Effector memory CD4-positive, alpha-beta T cell (primary cell): ENCODE results near the gene MBD3L1.

Experiments used
- DNase-seq, 3 donors: peaks; one replicate each; pipeline ENCODE4 v3.0.0-alpha.2; 2020
- H3K27ac ChIP-seq: 2 replicates; pipeline ENCODE4 v1.7.0; 2013; ENCODE audit warnings: mild to moderate bottlenecking, low read length, moderate library complexity; ENCODE audit not compliant: insufficient read depth, poor library complexity, severe bottlenecking
- H3K27me3 ChIP-seq: replicated peaks from 2 replicates; pipeline ENCODE4 v1.7.0; 2013; ENCODE audit warnings: mild to moderate bottlenecking, low read length; ENCODE audit not compliant: insufficient read depth, control insufficient read depth, poor library complexity, severe bottlenecking
- H3K36me3 ChIP-seq: 2 replicates; pipeline ENCODE4 v1.7.0; 2013; ENCODE audit warnings: mild to moderate bottlenecking, low read length, moderate library complexity; ENCODE audit not compliant: control insufficient read depth, insufficient read depth
- H3K4me1 ChIP-seq: 2 replicates; pipeline ENCODE4 v1.7.0; 2013; ENCODE audit warnings: low read length, mild to moderate bottlenecking; ENCODE audit not compliant: control insufficient read depth, insufficient read depth, poor library complexity, severe bottlenecking
- H3K4me3 ChIP-seq: 2 replicates; pipeline ENCODE4 v1.7.0; 2013; ENCODE audit warnings: low read length, low read depth, mild to moderate bottlenecking; ENCODE audit not compliant: insufficient read depth, poor library complexity, severe bottlenecking
- H3K9me3 ChIP-seq: 2 replicates; pipeline ENCODE4 v1.7.0; 2013; ENCODE audit warnings: mild to moderate bottlenecking, low read length, moderate library complexity; ENCODE audit not compliant: control insufficient read depth

MBD3L1 gene

DNA sequence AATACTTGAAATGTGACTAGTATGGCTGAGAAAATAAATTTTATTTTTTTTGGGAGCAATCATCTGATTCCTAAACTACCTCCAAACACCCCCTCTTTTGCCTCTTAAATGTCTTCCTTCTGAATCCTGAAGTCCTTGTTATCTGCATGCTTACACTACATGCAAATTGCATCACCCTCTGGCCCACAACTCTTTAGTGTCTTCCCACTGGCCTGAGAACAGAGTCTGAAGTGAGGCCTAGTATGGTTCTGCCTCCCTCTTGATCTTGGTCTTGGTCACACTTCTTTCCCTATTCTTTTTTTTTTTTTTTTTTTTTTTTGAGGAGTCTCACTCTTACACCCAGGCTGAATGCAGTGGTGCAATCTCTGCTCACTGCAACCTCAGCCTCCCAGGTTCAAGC is 4.9 kb upstream of the MBD3L1 start:
- no peak overlapping the region for H3K27ac ChIP-seq
- no peaks in the 10 kb centered on the region for H3K27me3 ChIP-seq
- no peaks in the 10 kb centered on the region for H3K4me1 ChIP-seq
- no peak overlapping the region for H3K4me3 ChIP-seq
- DNase-seq: no peak
- H3K9me3 ChIP-seq: no peaks in the 10 kb centered on the region
- peaks cover 29% of the 10 kb centered on the region for H3K36me3 ChIP-seq

- Histone ChIP-seq H3K36me3 (peaks cover 10% of the 10 kb centered on the region), H3K4me3 (peak overlapping the region; percentile 74), H3K27me3 (no peaks in the 10 kb centered on the region), H3K9me3 (no peaks in the 10 kb centered on the region), H3K27ac (peak overlapping the region; percentile 86), H3K4me1 (no peaks in the 10 kb centered on the region)
- DNase-seq: no peak
These were observed 804 bp upstream of the MBD3L1 start for GRCh38 chr19:8831373-8831772.

DNA sequence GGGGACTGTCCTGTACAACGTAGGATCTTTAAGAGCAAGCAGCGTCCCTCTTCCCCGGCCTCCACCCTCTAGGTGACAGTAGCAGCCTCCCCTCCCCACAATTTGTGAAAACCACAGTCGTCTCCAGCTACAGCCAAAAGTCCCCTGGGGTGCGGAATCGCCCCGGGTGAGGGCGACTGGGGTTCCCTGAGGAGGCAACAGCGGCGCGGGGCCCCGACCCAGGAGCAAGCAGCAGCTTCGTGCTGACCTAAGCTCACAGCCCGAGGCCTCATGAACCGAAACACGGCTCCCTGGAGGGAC is 395 bp upstream of the MBD3L1 start:
- no peaks in the 10 kb centered on the region for H3K9me3 ChIP-seq
- no peaks in the 10 kb centered on the region for H3K27me3 ChIP-seq
- peaks cover 10% of the 10 kb centered on the region for H3K36me3 ChIP-seq
- peak overlapping the region; percentile 86 for H3K27ac ChIP-seq
- no peaks in the 10 kb centered on the region for H3K4me1 ChIP-seq
- DNase-seq: no peak
- peak overlapping the region; percentile 74 for H3K4me3 ChIP-seq

GRCh38 chr19:8835446-8835845 is 3.3 kb downstream of the MBD3L1 start:
- no peak for DNase-seq
- Histone ChIP-seq H3K27ac (no peak overlapping the region), H3K27me3 (no peaks in the 10 kb centered on the region), H3K36me3 (no peaks in the 10 kb centered on the region), H3K4me3 (no peak overlapping the region), H3K9me3 (no peaks in the 10 kb centered on the region), H3K4me1 (no peaks in the 10 kb centered on the region)

GRCh38 chr19:8835877-8836276 is 3.7 kb downstream of the MBD3L1 start:
- Histone ChIP-seq H3K27ac (no peak overlapping the region), H3K4me3 (no peak overlapping the region), H3K4me1 (no peaks in the 10 kb centered on the region), H3K27me3 (no peaks in the 10 kb centered on the region), H3K36me3 (no peaks in the 10 kb centered on the region), H3K9me3 (no peaks in the 10 kb centered on the region)
- no peak for DNase-seq

DNA sequence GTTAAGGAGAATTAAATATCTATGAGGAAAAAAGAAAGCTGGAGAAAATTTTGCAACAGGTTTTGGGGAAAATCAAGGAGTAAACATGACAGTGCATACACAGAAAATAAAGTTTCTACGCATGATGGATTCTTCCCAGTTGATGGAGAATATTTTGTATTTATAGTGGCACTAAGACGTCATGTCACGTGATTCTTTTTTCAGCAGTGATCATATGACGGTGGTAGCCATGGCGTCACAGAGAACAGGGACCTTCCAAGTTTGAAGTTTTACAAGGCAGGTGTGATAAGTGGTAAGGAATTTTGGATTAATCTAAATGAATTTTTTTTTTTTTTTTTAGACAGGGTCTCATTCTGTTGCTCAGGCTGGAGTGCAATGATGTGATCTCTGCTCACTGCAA is 8.5 kb downstream of the MBD3L1 start:
- H3K27me3 ChIP-seq: no peaks in the 10 kb centered on the region
- H3K27ac ChIP-seq: no peak overlapping the region
- no peak for DNase-seq
- H3K4me1 ChIP-seq: no peaks in the 10 kb centered on the region
- no peaks in the 10 kb centered on the region for H3K36me3 ChIP-seq
- H3K4me3 ChIP-seq: no peak overlapping the region
- H3K9me3 ChIP-seq: no peaks in the 10 kb centered on the region

GRCh38 chr19:8846819-8847218 is 14.6 kb downstream of the MBD3L1 start:
- Histone ChIP-seq H3K27me3 (no peaks in the 10 kb centered on the region), H3K27ac (no peak overlapping the region)
- no peak for DNase-seq

DNA sequence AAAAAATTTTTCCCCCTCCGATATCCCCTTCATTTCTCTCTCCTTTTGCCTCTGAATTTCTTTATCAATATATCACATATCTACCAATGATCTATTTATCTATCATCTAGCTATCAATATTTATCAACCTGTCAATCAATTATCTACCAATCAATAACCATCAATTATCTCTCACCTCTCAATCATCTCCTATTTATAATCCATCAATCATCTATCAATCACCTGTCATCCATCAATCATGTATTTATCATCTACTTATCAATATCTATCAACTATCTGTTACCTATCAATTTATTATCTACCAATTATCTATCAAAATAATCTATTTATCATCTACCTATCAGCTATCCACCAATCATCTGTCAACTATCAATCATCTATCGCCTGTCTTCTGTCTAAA is 17.1 kb downstream of the MBD3L1 start:
- Histone ChIP-seq H3K4me3 (no peak overlapping the region), H3K27ac (no peak overlapping the region), H3K36me3 (no peaks in the 10 kb centered on the region), H3K27me3 (peaks cover 6% of the 10 kb centered on the region), H3K4me1 (no peaks in the 10 kb centered on the region), H3K9me3 (no peaks in the 10 kb centered on the region)
- no peak for DNase-seq

More at GRCh38 chr19:8846819-8847218, 14.6 kb downstream of the MBD3L1 start:
- Histone ChIP-seq H3K4me3 (no peak overlapping the region), H3K4me1 (no peaks in the 10 kb centered on the region), H3K9me3 (no peaks in the 10 kb centered on the region), H3K36me3 (no peaks in the 10 kb centered on the region)

DNA sequence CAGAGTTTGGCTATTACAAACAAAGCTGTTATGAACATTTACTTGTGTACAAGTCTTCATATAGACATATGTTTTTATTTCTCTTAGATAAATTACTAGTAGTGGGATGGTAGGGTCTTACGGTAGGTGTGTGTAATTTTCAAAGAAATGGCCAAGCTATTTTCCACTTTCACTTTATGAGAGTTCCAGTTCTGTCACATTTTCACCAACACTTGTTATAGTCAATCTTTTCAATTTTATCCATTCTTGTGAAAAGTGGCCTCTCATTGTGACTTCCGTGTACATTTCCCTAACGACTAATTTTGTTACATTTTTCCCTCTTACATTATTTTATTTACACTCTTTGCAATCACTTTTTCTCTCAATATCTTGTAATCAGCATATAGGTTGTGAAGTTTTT is 18.3 kb downstream of the MBD3L1 start:
- Histone ChIP-seq H3K27ac (no peak overlapping the region), H3K9me3 (no peaks in the 10 kb centered on the region), H3K36me3 (no peaks in the 10 kb centered on the region), H3K4me3 (no peak overlapping the region), H3K27me3 (peaks cover 6% of the 10 kb centered on the region), H3K4me1 (no peaks in the 10 kb centered on the region)
- DNase-seq: no peak

GRCh38 chr19:8858260-8858659 is 26.1 kb downstream of the MBD3L1 start:
- H3K4me3 ChIP-seq: no peak overlapping the region
- H3K27ac ChIP-seq: no peak overlapping the region
- DNase-seq: no peak
- H3K27me3 ChIP-seq: no peaks in the 10 kb centered on the region
- no peaks in the 10 kb centered on the region for H3K4me1 ChIP-seq
- no peaks in the 10 kb centered on the region for H3K36me3 ChIP-seq
- no peaks in the 10 kb centered on the region for H3K9me3 ChIP-seq

DNA sequence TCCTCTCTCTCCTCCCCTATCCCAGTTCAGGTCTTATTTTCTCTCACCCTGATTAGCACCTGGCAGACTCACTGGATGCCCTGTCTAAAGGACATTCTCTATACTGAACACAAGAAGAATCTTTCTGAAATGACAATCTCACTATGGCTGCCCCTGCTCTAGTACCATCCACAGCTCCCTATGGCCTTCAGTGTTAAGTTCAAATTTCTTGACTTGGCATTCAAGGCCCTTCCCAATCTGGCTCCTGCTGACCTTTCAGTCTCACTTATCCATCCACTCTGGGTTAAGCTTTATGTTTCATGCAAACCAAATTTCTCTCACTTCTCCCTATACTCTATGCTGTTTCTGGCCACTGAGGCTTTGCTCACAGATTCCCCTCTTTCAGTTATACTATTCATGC is 34.2 kb downstream of the MBD3L1 start:
- H3K9me3 ChIP-seq: no peaks in the 10 kb centered on the region
- H3K36me3 ChIP-seq: no peaks in the 10 kb centered on the region
- no peak overlapping the region for H3K27ac ChIP-seq
- H3K4me3 ChIP-seq: no peak overlapping the region
- no peak for DNase-seq
- no peaks in the 10 kb centered on the region for H3K27me3 ChIP-seq
- H3K4me1 ChIP-seq: no peaks in the 10 kb centered on the region
